HUES6 (cell line): ENCODE data around the gene FRMD5.
"Not testable (repeated sequence)": the region's sequence is repeated elsewhere in the genome, so short reads cannot be mapped to it uniquely, and the experiment has no call there.

Experiments used
- H3K27ac ChIP-seq: 2 replicates; pipeline ENCODE4 v1.7.0; 2013; ENCODE audit warnings: low read depth, mild to moderate bottlenecking, low read length, inconsistent platforms
- H3K27me3 ChIP-seq: 2 replicates; pipeline ENCODE4 v1.6.1; 2013; ENCODE audit warnings: low read length; ENCODE audit not compliant: control insufficient read depth, insufficient read depth
- H3K36me3 ChIP-seq: 2 replicates; pipeline ENCODE4 v1.6.1; 2013; ENCODE audit warnings: low read length; ENCODE audit not compliant: control insufficient read depth, insufficient read depth
- H3K4me1 ChIP-seq: 2 replicates; pipeline ENCODE4 v1.6.1; 2013; ENCODE audit warnings: low read length; ENCODE audit not compliant: control insufficient read depth, insufficient read depth
- H3K4me3 ChIP-seq: 2 replicates; pipeline ENCODE4 v1.5.1; 2013; ENCODE audit warnings: low read depth, low read length
- H3K9ac ChIP-seq: one replicate; pipeline ENCODE4 v1.6.1; 2013; ENCODE audit warnings: mild to moderate bottlenecking, low read length
- H3K9me3 ChIP-seq: 2 replicates; pipeline ENCODE4 v1.6.1; 2013; ENCODE audit warnings: low read depth, low read length; ENCODE audit not compliant: control insufficient read depth, insufficient read depth

The FRMD5 gene

GRCh38 chr15:44032820-44033219 is 162.3 kb downstream of the FRMD5 start:
- not testable (repeated sequence) for H3K9me3 ChIP-seq, H3K27me3 ChIP-seq, H3K36me3 ChIP-seq, H3K9ac ChIP-seq, H3K4me3 ChIP-seq, H3K27ac ChIP-seq
- peaks cover 22% of the 10 kb centered on the region for H3K4me1 ChIP-seq

- Histone ChIP-seq H3K27ac (no peak overlapping the region), H3K4me3 (no peak overlapping the region), H3K36me3 (no peaks in the 10 kb centered on the region), H3K27me3 (no peaks in the 10 kb centered on the region), H3K4me1 (peaks cover 22% of the 10 kb centered on the region), H3K9ac (no peak overlapping the region), H3K9me3 (0 out of 2 replicates have a peak, but pooled peaks cover 2% of the 10 kb centered on the region)
These were observed 165.0 kb downstream of the FRMD5 start for GRCh38 chr15:44029940-44030568.

GRCh38 chr15:44029003-44029402 is 166.1 kb downstream of the FRMD5 start:
- Histone ChIP-seq H3K36me3 (no peaks in the 10 kb centered on the region), H3K27me3 (no peaks in the 10 kb centered on the region), H3K9ac (no peak overlapping the region), H3K9me3 (0 out of 2 replicates have a peak, but pooled peaks cover 2% of the 10 kb centered on the region), H3K27ac (no peak overlapping the region), H3K4me1 (peaks cover 22% of the 10 kb centered on the region), H3K4me3 (no peak overlapping the region)

- H3K27ac ChIP-seq, result no peak overlapping the region
- peaks cover 22% of the 10 kb centered on the region for H3K4me1 ChIP-seq
- H3K36me3 ChIP-seq, result no peaks in the 10 kb centered on the region
- no peaks in the 10 kb centered on the region for H3K27me3 ChIP-seq
- H3K4me3 ChIP-seq, result no peak overlapping the region
- no peak overlapping the region for H3K9ac ChIP-seq
- 0 out of 2 replicates have a peak, but pooled peaks cover 2% of the 10 kb centered on the region for H3K9me3 ChIP-seq
These were observed 166.7 kb downstream of the FRMD5 start for GRCh38 chr15:44028349-44028748.

- Histone ChIP-seq H3K4me1 (peaks cover 11% of the 10 kb centered on the region; the same call in 1 of the 2 replicates), H3K27me3 (no peaks in the 10 kb centered on the region), H3K27ac (no peak overlapping the region), H3K9ac (no peak overlapping the region), H3K36me3 (no peaks in the 10 kb centered on the region), H3K4me3 (no peak overlapping the region), H3K9me3 (0 out of 2 replicates have a peak, but pooled peaks cover 2% of the 10 kb centered on the region)
These were observed 170.9 kb downstream of the FRMD5 start for GRCh38 chr15:44024155-44024554.

GRCh38 chr15:44023176-44023575 is 171.9 kb downstream of the FRMD5 start:
- no peak overlapping the region for H3K27ac ChIP-seq
- peaks cover under 1% of the 10 kb centered on the region; the same call in 1 of the 2 replicates for H3K4me1 ChIP-seq
- no peaks in the 10 kb centered on the region for H3K27me3 ChIP-seq
- H3K36me3 ChIP-seq, result no peaks in the 10 kb centered on the region
- 0 out of 2 replicates have a peak, but pooled peaks cover 2% of the 10 kb centered on the region for H3K9me3 ChIP-seq
- H3K4me3 ChIP-seq, result no peak overlapping the region
- no peak overlapping the region for H3K9ac ChIP-seq

- Histone ChIP-seq H3K9me3 (0 out of 2 replicates have a peak, but pooled peaks cover 2% of the 10 kb centered on the region), H3K27ac (no peak overlapping the region), H3K27me3 (no peaks in the 10 kb centered on the region), H3K4me1 (no peaks in the 10 kb centered on the region), H3K9ac (no peak overlapping the region), H3K4me3 (no peak overlapping the region), H3K36me3 (no peaks in the 10 kb centered on the region)
These were observed 176.9 kb downstream of the FRMD5 start for GRCh38 chr15:44018151-44018550.

- Histone ChIP-seq H3K9ac (no peak overlapping the region), H3K4me1 (no peaks in the 10 kb centered on the region), H3K36me3 (no peaks in the 10 kb centered on the region), H3K27me3 (no peaks in the 10 kb centered on the region), H3K9me3 (no peaks in the 10 kb centered on the region), H3K4me3 (no peak overlapping the region), H3K27ac (no peak overlapping the region)
These were observed 179.3 kb downstream of the FRMD5 start for GRCh38 chr15:44015545-44016305.

- no peak overlapping the region for H3K27ac ChIP-seq
- no peak overlapping the region for H3K9ac ChIP-seq
These were observed 183.7 kb downstream of the FRMD5 start for GRCh38 chr15:44011238-44011854.

GRCh38 chr15:44010089-44010488 is 185.0 kb downstream of the FRMD5 start:
- no peak overlapping the region for H3K4me3 ChIP-seq
- H3K36me3 ChIP-seq, result no peaks in the 10 kb centered on the region
- H3K4me1 ChIP-seq, result no peaks in the 10 kb centered on the region
- no peaks in the 10 kb centered on the region for H3K27me3 ChIP-seq
- H3K27ac ChIP-seq, result no peak overlapping the region
- H3K9ac ChIP-seq, result no peak overlapping the region
- H3K9me3 ChIP-seq, result no peaks in the 10 kb centered on the region

More at GRCh38 chr15:44011238-44011854, 183.7 kb downstream of the FRMD5 start:
- no peaks in the 10 kb centered on the region for H3K36me3 ChIP-seq
- no peaks in the 10 kb centered on the region for H3K4me1 ChIP-seq
- H3K27me3 ChIP-seq, result no peaks in the 10 kb centered on the region
- H3K4me3 ChIP-seq, result no peak overlapping the region
- no peaks in the 10 kb centered on the region for H3K9me3 ChIP-seq

GRCh38 chr15:44009038-44009437 is 186.0 kb downstream of the FRMD5 start:
- Histone ChIP-seq H3K4me1 (no peaks in the 10 kb centered on the region), H3K9me3 (no peaks in the 10 kb centered on the region), H3K36me3 (no peaks in the 10 kb centered on the region), H3K27me3 (no peaks in the 10 kb centered on the region), H3K9ac (no peak overlapping the region), H3K27ac (no peak overlapping the region), H3K4me3 (no peak overlapping the region)
